Measurements from ENCODE around the gene TKTL1. TPM values are rescaled to one million over a fixed set of nuclear protein-coding genes. Genes with fewer than 3 reads are reported as not detected.

TKTL1 gene
- total RNA-seq, 1 donor from 2014 or later = not detected

DNA sequence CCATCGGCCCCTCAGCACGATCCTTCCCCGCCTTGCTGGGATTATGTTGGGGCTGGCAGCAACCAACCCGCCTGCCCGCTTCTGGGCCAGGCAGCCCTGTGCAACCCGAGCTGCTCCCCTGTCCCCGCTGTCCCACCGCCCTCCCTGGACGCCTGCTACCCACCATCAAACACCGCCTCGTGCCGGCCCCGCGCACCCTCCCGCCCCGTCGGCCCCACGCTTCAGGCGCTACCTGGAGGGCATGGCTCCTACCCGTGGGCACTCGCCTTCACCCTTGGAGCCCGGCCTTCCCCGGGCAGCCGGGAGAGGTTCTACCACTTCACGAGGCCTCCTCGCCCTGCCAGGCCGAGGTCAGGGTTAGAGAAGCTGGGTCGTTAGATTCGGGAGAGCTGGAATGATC is 37.0 kb downstream of the TKTL1 start:
- no peak overlapping the region for H2AFZ ChIP-seq (replicated peaks)
- Mint-ChIP-seq H3K36me3 (no peaks in the 10 kb centered on the region), H3K4me3 (no peak overlapping the region), H3K27me3 (ENCODE audit: insufficient read depth, low read depth) (peaks cover 11% of the 10 kb centered on the region), H3K27ac (no peak overlapping the region), H3K9me3 (peaks cover 14% of the 10 kb centered on the region), H3K4me1 (peaks cover 25% of the 10 kb centered on the region)
- H3K79me2 ChIP-seq (ENCODE audit: low read depth) = no peaks in the 10 kb centered on the region
- no peak overlapping the region for H3K4me2 ChIP-seq
- peaks cover 8% of the 10 kb centered on the region for H3K4me1 ChIP-seq
- H3K9me3 ChIP-seq (ENCODE audit: low read depth) = no peaks in the 10 kb centered on the region
- no peaks in the 10 kb centered on the region for H4K20me1 ChIP-seq (ENCODE audit: low read depth)
- H3K36me3 ChIP-seq = no peaks in the 10 kb centered on the region
- H3F3A ChIP-seq (ENCODE audit: low read depth) = peaks cover 3% of the 10 kb centered on the region
- no peak overlapping the region for H3K9ac ChIP-seq
- H3K27me3 ChIP-seq = no peaks in the 10 kb centered on the region
- H3K27ac ChIP-seq = no peak overlapping the region
- H3K4me3 ChIP-seq = no peak overlapping the region
- DNase-seq (ENCODE audit: low spot score) = no peak
- no peak for TF ChIP-seq CTCF (IDR thresholded peaks at IDR 0.05)
- no peak for TF ChIP-seq EZH2 (IDR thresholded peaks at IDR 0.05)
- TF ChIP-seq EZH2phosphoT487 (IDR thresholded peaks at IDR 0.05) = no peak

GRCh38 chrX:154333116-154333515 is 37.5 kb downstream of the TKTL1 start:
- Mint-ChIP-seq H3K27ac (no peak overlapping the region), H3K36me3 (no peaks in the 10 kb centered on the region), H3K27me3 (ENCODE audit: insufficient read depth, low read depth) (peaks cover 11% of the 10 kb centered on the region), H3K4me3 (no peak overlapping the region), H3K4me1 (peaks cover 21% of the 10 kb centered on the region), H3K9me3 (peaks cover 14% of the 10 kb centered on the region)
- Histone ChIP-seq H3K4me3 (no peak overlapping the region), H3K9me3 (ENCODE audit: low read depth) (no peaks in the 10 kb centered on the region), H3K36me3 (no peaks in the 10 kb centered on the region), H3K4me2 (no peak overlapping the region), H3F3A (ENCODE audit: low read depth) (peaks cover 3% of the 10 kb centered on the region), H3K27me3 (no peaks in the 10 kb centered on the region), H3K27ac (no peak overlapping the region), H4K20me1 (ENCODE audit: low read depth) (no peaks in the 10 kb centered on the region), H3K9ac (no peak overlapping the region), H3K4me1 (peaks cover 8% of the 10 kb centered on the region), H2AFZ (replicated peaks) (no peak overlapping the region), H3K79me2 (ENCODE audit: low read depth) (no peaks in the 10 kb centered on the region)
- no peak for TF ChIP-seq EZH2phosphoT487 (IDR thresholded peaks at IDR 0.05)
- no peak for TF ChIP-seq CTCF (IDR thresholded peaks at IDR 0.05)
- TF ChIP-seq EZH2 (IDR thresholded peaks at IDR 0.05) = no peak
- no peak for DNase-seq (ENCODE audit: low spot score)

DNA sequence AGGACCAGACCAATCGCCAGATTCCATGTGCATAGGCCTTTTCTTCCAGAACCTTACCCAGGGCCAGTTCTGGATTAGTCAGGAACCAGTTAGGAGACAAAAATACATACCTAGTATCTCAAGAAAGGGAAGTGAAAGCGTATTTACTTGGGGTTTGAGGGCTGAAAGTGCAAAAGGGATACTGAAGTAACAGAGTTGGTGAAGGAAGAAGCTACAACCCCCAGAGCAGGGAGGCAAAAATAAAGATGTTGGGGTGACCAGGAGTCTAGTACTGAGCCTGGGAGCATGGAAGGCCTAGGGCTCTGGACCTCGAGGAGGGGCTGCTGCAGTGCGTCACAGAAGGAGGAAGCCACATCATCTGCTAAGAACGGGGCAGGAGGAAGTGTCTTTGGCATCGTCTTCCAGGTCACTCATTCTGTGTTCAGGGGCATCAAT is 38.3 kb downstream of the TKTL1 start:
- H3K4me1 Mint-ChIP-seq = peaks cover 18% of the 10 kb centered on the region
- H3K27ac Mint-ChIP-seq = no peak overlapping the region
- Histone ChIP-seq H4K20me1 (ENCODE audit: low read depth) (no peaks in the 10 kb centered on the region), H3K4me3 (no peak overlapping the region), H2AFZ (replicated peaks) (no peak overlapping the region), H3K27me3 (no peaks in the 10 kb centered on the region), H3K9ac (no peak overlapping the region), H3K4me2 (no peak overlapping the region), H3K27ac (no peak overlapping the region), H3K9me3 (ENCODE audit: low read depth) (no peaks in the 10 kb centered on the region), H3K79me2 (ENCODE audit: low read depth) (no peaks in the 10 kb centered on the region), H3F3A (ENCODE audit: low read depth) (peaks cover 3% of the 10 kb centered on the region), H3K4me1 (peaks cover 6% of the 10 kb centered on the region), H3K36me3 (no peaks in the 10 kb centered on the region)
- peaks cover 11% of the 10 kb centered on the region for H3K27me3 Mint-ChIP-seq (ENCODE audit: insufficient read depth, low read depth)
- peaks cover 14% of the 10 kb centered on the region for H3K9me3 Mint-ChIP-seq
- TF ChIP-seq EZH2phosphoT487 (IDR thresholded peaks at IDR 0.05) (no peak), CTCF (IDR thresholded peaks at IDR 0.05) (no peak), EZH2 (IDR thresholded peaks at IDR 0.05) (no peak)
- H3K4me3 Mint-ChIP-seq = no peak overlapping the region
- DNase-seq (ENCODE audit: low spot score) = no peak
- H3K36me3 Mint-ChIP-seq = no peaks in the 10 kb centered on the region

All from neural progenitor cell (in vitro differentiated cells).